Stimulated activated CD8-positive, alpha-beta memory T cell treated with anti-CD3 and anti-CD28 coated beads, Interleukin-2, amount 100 ng/mL, for 1 hour (primary cell): ENCODE data around the gene TBC1D22A.
"Not testable (repeated sequence)": the region's sequence is repeated elsewhere in the genome, so short reads cannot be mapped to it uniquely, and the experiment has no call there.

ENCODE experiments used
- DNase-seq, 2 donors: peaks; one replicate each; pipeline ENCODE4 v3.0.0-alpha.2; 2020; ENCODE audit warnings: low read depth in 2 of 2

The TBC1D22A gene

GRCh38 chr22:47155131-47155885 lies 392.9 kb downstream of the TBC1D22A start:
- DNase-seq, result no peak

GRCh38 chr22:47155912-47156311 lies 393.5 kb downstream of the TBC1D22A start:
- no peak for DNase-seq

GRCh38 chr22:47156352-47157092 lies 394.1 kb downstream of the TBC1D22A start:
- no peak for DNase-seq

- DNase-seq, result no peak
These were observed 394.6 kb downstream of the TBC1D22A start for GRCh38 chr22:47157093-47157420.

- DNase-seq, result no peak
These were observed 395.2 kb downstream of the TBC1D22A start for GRCh38 chr22:47157486-47158270.

- DNase-seq, result no peak
These were observed 396.0 kb downstream of the TBC1D22A start for GRCh38 chr22:47158457-47158856.

GRCh38 chr22:47159592-47159991 lies 397.1 kb downstream of the TBC1D22A start:
- no peak for DNase-seq

- DNase-seq, result no peak
These were observed 397.7 kb downstream of the TBC1D22A start for GRCh38 chr22:47160141-47160541.

GRCh38 chr22:47160781-47161520 lies 398.5 kb downstream of the TBC1D22A start:
- no peak for DNase-seq

GRCh38 chr22:47161631-47162030 lies 399.2 kb downstream of the TBC1D22A start:
- DNase-seq, result no peak

GRCh38 chr22:47162865-47163264 lies 400.4 kb downstream of the TBC1D22A start:
- no peak for DNase-seq

- no peak for DNase-seq
These were observed 401.0 kb downstream of the TBC1D22A start for GRCh38 chr22:47163481-47163855.

GRCh38 chr22:47163856-47164513 lies 401.5 kb downstream of the TBC1D22A start:
- DNase-seq, result no peak

GRCh38 chr22:47164514-47165337 lies 402.3 kb downstream of the TBC1D22A start:
- no peak for DNase-seq

- no peak for DNase-seq
These were observed 403.0 kb downstream of the TBC1D22A start for GRCh38 chr22:47165338-47166032.

- DNase-seq, result no peak
These were observed 403.6 kb downstream of the TBC1D22A start for GRCh38 chr22:47166033-47166404.

- no peak for DNase-seq
These were observed 404.1 kb downstream of the TBC1D22A start for GRCh38 chr22:47166446-47167016.

- DNase-seq, result no peak
These were observed 404.6 kb downstream of the TBC1D22A start for GRCh38 chr22:47167056-47167455.

GRCh38 chr22:47167921-47168320 lies 405.5 kb downstream of the TBC1D22A start:
- DNase-seq, result not testable (repeated sequence)

- DNase-seq, result no peak
These were observed 406.0 kb downstream of the TBC1D22A start for GRCh38 chr22:47168441-47168840.
